Activated CD8-positive, alpha-beta memory T cell treated with anti-CD3 and anti-CD28 coated beads, Interleukin-2, amount 50 U/mL, for 24 hours (primary cell): ENCODE measurements around the gene SPRY4.
"Not testable (repeated sequence)": the region's sequence is repeated elsewhere in the genome, so short reads cannot be mapped to it uniquely, and the experiment has no call there.

Source experiments
- DNase-seq: peaks from one replicate; pipeline ENCODE4 v3.0.0-alpha.2; 2020; ENCODE audit errors: extremely low read depth

The SPRY4 gene

GRCh38 chr5:142314606-142315005 is 10.2 kb downstream of the SPRY4 start:
- no peak for DNase-seq

- no peak for DNase-seq
Observed at GRCh38 chr5:142314109-142314508, 10.7 kb downstream of the SPRY4 start.

GRCh38 chr5:142313682-142314081 is 11.1 kb downstream of the SPRY4 start:
- no peak for DNase-seq

GRCh38 chr5:142313275-142313674 is 11.5 kb downstream of the SPRY4 start:
- DNase-seq: no peak

- no peak for DNase-seq
Observed at GRCh38 chr5:142312399-142312798, 12.4 kb downstream of the SPRY4 start.

GRCh38 chr5:142311725-142312124 is 13.1 kb downstream of the SPRY4 start:
- DNase-seq: no peak

- DNase-seq: no peak
Observed at GRCh38 chr5:142310803-142311202, 14.0 kb downstream of the SPRY4 start.

- DNase-seq: no peak
Observed at GRCh38 chr5:142309747-142310318, 15.0 kb downstream of the SPRY4 start.

- DNase-seq: no peak
Observed at GRCh38 chr5:142308358-142308757, 16.5 kb downstream of the SPRY4 start.

GRCh38 chr5:142307146-142307890 is 17.5 kb downstream of the SPRY4 start:
- no peak for DNase-seq

GRCh38 chr5:142306077-142306502 is 18.7 kb downstream of the SPRY4 start:
- no peak for DNase-seq

- DNase-seq: no peak
Observed at GRCh38 chr5:142305211-142305610, 19.6 kb downstream of the SPRY4 start.

GRCh38 chr5:142304013-142304701 is 20.7 kb downstream of the SPRY4 start:
- DNase-seq: no peak

GRCh38 chr5:142303565-142303964 is 21.3 kb downstream of the SPRY4 start:
- no peak for DNase-seq

- no peak for DNase-seq
Observed at GRCh38 chr5:142301540-142301939, 23.3 kb downstream of the SPRY4 start.

GRCh38 chr5:142300677-142301076 is 24.1 kb downstream of the SPRY4 start:
- DNase-seq: no peak

GRCh38 chr5:142298789-142299188 is 26.0 kb downstream of the SPRY4 start:
- DNase-seq: no peak

- not testable (repeated sequence) for DNase-seq
Observed at GRCh38 chr5:142297786-142298185, 27.0 kb downstream of the SPRY4 start.

- DNase-seq: no peak
Observed at GRCh38 chr5:142296914-142297417, 27.9 kb downstream of the SPRY4 start.

- no peak for DNase-seq
Observed at GRCh38 chr5:142295960-142296860, 28.6 kb downstream of the SPRY4 start.

GRCh38 chr5:142295084-142295758 is 29.6 kb downstream of the SPRY4 start:
- no peak for DNase-seq
